GM19455 (cell line): ENCODE results near the gene CPLANE1.
"Not testable (repeated sequence)": the region's sequence is repeated elsewhere in the genome, so short reads cannot be mapped to it uniquely, and the experiment has no call there.

ENCODE experiments used
- ATAC-seq: cut with Tn5 transposase; IDR thresholded peaks from one replicate; pipeline ENCODE4 v1.9.1; 2021; ENCODE audit not compliant: unreplicated experiment

The CPLANE1 gene

GRCh38 chr5:37121465-37121864, 127.7 kb downstream of the CPLANE1 start:
- no peak for ATAC-seq

GRCh38 chr5:37121027-37121426, 128.1 kb downstream of the CPLANE1 start:
- no peak for ATAC-seq

GRCh38 chr5:37120270-37120669, 128.9 kb downstream of the CPLANE1 start:
- no peak for ATAC-seq

GRCh38 chr5:37116359-37116758, 132.8 kb downstream of the CPLANE1 start:
- no peak for ATAC-seq

GRCh38 chr5:37112383-37112991, 136.7 kb downstream of the CPLANE1 start:
- ATAC-seq = no peak

GRCh38 chr5:37111426-37112382, 137.5 kb downstream of the CPLANE1 start:
- peak; percentile 90 for ATAC-seq

- no peak for ATAC-seq
These were observed 139.0 kb downstream of the CPLANE1 start for GRCh38 chr5:37110135-37110534.

- ATAC-seq = no peak
These were observed 139.8 kb downstream of the CPLANE1 start for GRCh38 chr5:37109338-37109737.

GRCh38 chr5:37103302-37103701, 145.9 kb downstream of the CPLANE1 start:
- ATAC-seq = no peak

GRCh38 chr5:37099267-37099666, 149.9 kb downstream of the CPLANE1 start:
- ATAC-seq = not testable (repeated sequence)

- ATAC-seq = not testable (repeated sequence)
These were observed 155.4 kb downstream of the CPLANE1 start for GRCh38 chr5:37093795-37094194.

GRCh38 chr5:37090781-37091180, 158.4 kb downstream of the CPLANE1 start:
- no peak for ATAC-seq

- no peak for ATAC-seq
These were observed 159.0 kb downstream of the CPLANE1 start for GRCh38 chr5:37090123-37090726.

- ATAC-seq = no peak
These were observed 161.2 kb downstream of the CPLANE1 start for GRCh38 chr5:37088009-37088408.

GRCh38 chr5:37086466-37087173, 162.6 kb downstream of the CPLANE1 start:
- ATAC-seq = no peak

- ATAC-seq = not testable (repeated sequence)
These were observed 163.2 kb downstream of the CPLANE1 start for GRCh38 chr5:37086026-37086425.

GRCh38 chr5:37082977-37083376, 166.2 kb downstream of the CPLANE1 start:
- not testable (repeated sequence) for ATAC-seq

- no peak for ATAC-seq
These were observed 168.5 kb downstream of the CPLANE1 start for GRCh38 chr5:37080697-37081096.

GRCh38 chr5:37077146-37077545, 172.0 kb downstream of the CPLANE1 start:
- ATAC-seq = no peak

- ATAC-seq = no peak
These were observed 173.7 kb downstream of the CPLANE1 start for GRCh38 chr5:37075399-37075950.
